NCI-H774 (cell line): ENCODE results near the gene EFHC1.
"Not testable (repeated sequence)": the region's sequence is repeated elsewhere in the genome, so short reads cannot be mapped to it uniquely, and the experiment has no call there.

Experiments
- DNase-seq: peaks from one replicate; lab custom pipeline; 2025; lab: John Stamatoyannopoulos, UW

EFHC1 gene

DNA sequence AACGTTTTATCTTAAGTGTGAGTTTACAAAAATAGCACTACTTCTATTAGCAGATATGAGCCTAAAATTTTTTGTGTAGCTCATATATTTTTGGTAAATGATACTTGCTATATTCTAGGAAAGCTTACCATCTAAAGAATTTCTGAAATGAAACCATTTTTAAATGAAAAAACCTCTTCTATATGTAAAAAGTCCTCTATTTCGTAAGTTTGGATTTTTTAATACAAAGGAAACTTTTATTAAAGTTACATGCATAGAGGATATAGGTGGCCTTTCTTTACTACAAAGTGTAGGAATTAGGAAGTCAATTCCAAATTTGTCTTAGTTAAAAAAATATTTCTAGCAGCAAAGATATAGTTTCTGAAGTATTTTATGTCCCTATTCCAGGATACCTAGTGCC, 18.8 kb downstream of the EFHC1 start:
- no peak for DNase-seq

DNA sequence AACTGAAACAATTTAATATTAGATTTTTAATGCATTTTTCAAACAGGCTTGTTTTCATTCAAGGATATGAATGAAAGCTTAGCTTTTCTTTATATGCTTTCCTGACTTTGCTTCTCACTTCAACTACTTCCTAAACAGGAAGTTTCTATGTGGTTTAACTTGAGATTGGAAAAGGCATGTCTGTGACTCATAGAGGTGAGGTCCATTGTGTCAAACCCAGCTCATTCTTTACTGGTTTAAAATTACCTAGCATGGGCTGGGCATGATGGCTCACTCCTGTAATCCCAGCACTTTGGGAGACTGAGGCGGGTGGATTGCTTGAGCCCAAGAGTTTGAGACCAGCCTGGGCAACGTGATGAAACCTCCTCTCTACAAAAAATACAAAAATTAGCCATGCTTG, 34.4 kb downstream of the EFHC1 start:
- DNase-seq: no peak

DNA sequence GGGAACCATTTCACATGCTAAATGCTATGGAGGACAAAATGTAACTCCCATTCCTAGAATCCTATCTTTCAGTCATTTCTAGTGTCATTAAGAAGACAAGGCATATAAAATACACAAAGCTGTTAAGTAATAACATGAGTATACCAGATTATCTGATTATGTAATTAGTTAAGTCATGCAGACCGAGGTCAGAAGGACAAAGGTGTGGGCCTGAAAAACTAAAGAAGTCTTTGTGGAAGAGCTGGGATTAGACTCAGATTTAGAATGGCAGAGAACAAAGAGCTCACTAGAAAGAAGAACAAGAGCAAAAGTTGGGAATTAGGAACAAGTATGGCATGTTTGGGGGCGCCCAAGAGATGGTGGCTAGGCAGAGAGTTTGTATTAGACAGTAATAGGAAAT, 37.0 kb downstream of the EFHC1 start:
- DNase-seq: no peak

DNA sequence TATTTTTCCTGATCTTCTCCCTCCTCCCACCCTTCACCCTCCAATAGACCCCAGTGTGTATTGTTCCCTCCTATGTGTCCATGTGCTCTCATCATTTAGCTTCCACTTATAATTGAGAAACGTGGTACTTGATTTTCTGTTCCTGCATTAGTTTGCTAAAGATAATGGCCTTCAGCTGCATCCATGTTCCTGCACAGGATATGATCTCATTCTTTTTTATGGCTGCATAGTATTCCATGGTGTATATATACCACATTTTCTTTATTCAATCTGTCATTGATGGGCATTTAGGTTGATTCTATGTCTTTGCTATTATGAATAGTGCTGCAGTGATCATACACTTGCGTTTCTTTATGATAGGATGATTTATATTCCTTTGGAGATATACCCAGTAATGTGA, 41.1 kb downstream of the EFHC1 start:
- not testable (repeated sequence) for DNase-seq

DNA sequence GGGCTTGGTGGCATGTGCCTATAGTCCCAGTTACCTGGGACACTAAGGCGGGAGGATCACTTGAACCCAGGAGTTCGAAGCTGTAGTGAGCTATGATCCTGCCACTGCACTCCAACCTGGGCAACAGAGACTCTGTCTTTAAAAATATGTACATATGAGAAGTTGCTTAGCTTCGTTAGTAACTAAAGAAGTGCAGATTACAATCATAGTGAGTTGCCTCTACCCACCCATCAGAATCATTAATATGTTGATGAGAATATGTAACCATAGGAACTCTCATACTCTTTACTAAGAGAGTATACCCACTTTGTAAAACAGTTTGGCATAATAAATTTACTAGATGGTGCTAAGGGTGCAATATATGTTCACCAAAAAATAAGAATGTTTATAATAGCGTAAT, 54.0 kb downstream of the EFHC1 start:
- no peak for DNase-seq

DNA sequence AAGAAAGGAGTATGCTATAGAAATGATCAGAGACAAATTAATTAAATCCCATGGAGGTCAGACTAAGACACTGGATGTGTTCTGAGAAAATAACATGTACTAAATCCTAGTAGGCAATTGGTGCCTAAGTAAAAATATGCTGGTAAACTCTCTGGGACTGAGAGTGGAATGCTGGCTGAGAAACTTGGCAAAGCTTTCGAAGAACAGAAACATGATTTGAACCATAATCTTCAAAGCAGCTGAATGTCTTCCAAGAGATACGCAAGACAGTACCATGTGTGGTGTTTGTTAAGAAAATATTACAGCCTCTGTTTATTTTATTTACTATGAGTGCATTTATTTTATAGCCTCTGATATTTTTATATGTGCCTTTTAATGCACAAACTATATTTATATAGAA, 55.2 kb downstream of the EFHC1 start:
- DNase-seq: no peak

DNA sequence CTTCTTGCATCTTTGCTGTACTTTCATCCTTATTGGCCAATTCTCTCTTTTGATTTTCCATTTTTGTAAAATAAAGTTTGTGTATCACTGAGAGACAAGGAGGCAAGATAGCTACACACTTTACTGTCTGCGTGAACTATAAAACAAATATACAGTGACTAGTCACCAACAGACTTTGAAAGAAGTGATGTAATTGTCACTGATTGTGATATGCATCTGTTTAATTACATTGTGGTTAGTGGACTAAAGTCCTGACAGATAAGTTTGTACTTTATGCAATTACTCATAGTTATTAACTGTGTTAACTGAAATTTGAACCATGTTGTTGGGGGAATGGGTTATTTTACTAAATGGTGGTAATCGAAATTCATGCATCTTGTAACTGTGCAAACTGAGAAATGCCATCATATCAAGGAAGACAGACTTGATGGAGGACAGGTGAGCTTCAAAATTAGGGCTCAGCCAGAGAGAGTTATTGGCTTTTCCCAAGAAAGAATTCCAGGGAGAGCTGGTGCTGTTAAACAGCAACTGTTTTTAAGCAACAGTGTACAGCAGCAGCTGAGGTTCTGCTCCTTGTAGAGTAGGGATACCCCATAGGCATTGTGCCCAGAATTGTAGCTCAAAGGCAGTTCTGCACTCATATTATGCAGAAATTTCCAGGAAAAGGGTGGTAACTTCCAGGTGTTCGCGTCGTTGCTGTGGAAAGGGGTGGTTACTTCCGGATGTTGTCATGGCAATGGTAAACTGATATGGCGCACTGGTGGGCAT, 62.9 kb downstream of the EFHC1 start:
- no peak for DNase-seq

DNA sequence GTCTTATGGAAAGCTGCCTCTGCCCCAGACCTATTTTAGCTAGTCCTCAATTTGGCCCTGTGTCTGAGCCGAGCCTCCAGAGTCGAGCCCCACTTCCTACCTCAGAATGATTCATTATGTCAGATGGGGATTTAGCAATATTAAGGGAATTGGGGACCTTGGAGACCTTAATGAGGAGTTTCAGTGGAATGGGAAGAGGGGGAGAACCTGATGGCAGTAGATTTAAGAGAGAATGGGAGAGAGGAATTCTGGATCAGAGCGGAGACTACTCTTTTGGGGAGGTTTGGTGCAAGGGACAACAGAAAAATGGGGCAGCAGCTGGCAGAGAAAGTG, 63.5 kb downstream of the EFHC1 start:
- DNase-seq: no peak

DNA sequence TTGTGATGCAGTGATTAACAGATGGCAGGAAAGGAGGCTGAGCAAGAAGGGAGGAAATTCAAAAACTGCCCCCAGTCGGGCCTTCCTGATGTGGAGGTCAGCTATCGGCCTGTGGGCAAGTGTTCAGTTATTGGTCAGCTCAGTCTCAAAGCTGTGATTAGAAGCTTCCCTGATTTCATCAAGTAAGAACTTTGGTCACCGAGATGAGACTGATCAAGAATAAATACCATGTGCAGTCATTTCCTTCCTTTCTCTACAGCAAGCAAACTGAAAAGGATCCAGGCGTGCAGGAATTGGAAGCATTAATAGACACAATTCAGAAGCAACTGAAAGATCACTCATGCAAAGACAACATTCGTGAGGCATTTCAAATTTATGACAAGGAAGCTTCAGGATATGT, 69.7 kb downstream of the EFHC1 start:
- no peak for DNase-seq

DNA sequence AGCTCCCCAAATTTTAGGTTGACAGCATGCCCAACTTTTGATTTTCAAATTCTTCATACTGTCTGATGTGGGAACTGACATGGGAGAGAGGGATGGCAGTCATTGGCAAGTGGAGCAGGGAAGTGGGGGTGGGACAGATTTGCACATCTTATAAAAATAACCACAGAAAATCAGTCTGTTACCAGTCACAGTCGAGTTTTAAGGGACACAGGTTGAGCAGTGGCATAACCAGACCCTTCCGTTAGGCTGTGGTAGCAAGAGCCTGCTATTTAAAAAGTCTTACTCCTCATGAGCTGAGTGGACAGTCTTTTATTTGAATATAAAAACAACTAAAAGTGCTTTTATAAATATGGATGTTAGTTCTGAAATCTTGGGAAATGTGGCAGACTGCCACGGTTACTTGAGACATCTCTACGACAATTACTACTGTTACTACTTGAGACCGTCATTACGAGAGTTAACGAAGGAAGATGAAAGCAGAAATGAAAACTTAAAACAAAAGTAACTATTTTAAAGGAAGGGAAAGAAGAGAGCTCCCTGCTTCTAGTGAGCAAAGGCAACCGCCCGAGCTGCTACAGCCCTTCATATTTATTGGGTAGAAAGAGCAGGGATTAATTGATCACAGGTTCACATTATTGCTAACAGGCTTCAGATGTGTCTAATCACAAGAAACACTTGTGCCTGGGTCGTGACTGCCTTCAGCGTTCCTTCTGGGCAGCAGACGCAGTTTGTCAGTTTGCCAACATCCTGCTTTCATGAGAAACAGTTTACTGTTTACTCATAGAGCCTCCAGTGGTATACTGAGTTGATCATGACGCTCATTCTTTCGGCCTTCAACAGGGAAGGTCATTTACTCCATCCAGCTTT, 71.3 kb downstream of the EFHC1 start:
- DNase-seq: no peak

DNA sequence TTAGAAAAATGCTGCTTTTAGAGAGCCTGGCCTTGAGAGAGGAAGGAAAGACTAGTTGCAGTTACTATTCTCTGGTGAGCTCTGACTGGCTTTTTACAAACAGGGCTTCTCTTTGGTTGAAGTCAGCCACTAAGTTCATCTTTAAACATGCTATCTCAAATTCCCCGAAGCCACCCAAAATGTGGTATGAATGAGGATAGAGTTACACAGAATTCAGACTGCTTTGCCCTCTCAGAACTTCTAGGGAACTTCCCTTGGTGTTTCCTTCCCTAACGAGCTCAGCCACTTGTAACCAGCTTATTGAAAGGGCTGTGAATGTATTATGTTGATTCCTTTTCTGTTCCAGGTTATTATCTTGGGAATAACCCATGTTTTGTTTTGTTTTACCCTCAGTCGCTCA, 73.5 kb downstream of the EFHC1 start:
- DNase-seq: no peak

DNA sequence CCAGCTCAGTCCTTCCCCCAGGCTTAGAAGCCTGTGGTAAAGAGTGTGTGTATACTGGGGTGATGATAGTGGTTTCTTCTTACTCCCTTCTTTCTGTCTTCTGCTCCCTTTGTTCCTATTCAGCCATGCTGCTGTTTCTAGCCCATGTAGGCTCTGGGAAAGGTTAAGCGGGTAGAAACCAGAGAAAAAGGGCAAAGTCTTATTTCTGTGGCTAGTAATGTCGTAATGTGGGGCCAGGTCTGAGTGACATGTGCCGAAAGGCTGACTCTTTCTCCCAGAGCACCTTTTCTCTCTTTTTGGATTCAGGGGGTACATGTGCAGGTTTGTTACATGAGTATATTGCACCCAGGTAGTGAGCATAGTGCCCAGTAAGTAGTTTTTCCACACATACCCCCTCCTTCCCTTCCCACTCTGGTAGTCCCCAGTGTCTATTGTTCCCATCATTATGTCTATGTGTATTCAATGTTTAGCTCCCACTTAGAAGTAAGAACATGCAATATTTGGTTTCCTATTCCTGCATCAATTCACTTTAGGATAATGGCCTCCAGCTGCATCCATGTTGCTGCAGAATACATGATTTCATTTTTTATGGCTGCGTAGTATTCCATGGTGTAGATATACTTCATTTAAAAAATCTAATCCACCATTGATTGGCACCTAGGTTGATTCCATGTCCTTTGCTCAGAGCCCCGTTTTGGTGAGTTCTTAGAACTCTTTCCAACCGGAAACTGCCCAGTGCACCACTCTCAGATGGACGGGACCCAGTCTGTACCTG, 74.3 kb downstream of the EFHC1 start:
- no peak for DNase-seq

DNA sequence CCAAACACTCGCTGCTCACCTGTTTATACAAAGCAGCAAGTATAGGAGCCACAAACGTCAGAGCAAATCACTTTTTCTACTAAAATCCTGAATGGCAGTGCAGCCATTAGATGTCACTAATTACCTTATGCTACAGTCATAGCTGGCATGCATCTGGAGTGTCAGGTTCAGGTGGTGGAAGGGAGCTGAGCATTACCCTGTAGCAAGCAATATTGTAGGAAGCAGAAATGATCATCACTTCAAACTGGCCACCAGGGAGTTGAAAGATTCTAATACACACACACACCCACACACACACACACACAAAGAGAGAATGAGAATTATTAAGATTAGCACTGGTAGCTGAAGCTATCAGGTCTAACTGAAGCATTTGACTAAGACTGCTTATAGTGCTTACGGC, 75.8 kb downstream of the EFHC1 start:
- peak; percentile 6 for DNase-seq

DNA sequence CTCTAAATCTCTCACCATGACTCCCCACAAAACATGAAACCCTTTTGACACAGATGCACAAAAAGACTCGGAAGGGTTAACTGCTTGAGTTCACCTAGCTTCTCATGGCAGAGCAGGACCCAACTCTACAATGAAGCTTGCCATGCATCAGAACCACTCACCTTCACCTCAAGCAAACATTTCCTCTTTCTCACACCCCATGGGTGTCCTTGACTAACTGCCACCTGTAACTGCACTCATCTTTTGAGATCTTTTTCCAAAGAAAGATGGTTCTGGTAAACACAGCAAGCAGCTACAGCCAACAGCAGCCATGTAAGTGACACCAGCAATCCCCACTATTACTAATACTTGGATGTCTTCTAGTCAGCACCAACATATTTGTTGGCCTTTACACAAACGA, 76.5 kb downstream of the EFHC1 start:
- no peak for DNase-seq

DNA sequence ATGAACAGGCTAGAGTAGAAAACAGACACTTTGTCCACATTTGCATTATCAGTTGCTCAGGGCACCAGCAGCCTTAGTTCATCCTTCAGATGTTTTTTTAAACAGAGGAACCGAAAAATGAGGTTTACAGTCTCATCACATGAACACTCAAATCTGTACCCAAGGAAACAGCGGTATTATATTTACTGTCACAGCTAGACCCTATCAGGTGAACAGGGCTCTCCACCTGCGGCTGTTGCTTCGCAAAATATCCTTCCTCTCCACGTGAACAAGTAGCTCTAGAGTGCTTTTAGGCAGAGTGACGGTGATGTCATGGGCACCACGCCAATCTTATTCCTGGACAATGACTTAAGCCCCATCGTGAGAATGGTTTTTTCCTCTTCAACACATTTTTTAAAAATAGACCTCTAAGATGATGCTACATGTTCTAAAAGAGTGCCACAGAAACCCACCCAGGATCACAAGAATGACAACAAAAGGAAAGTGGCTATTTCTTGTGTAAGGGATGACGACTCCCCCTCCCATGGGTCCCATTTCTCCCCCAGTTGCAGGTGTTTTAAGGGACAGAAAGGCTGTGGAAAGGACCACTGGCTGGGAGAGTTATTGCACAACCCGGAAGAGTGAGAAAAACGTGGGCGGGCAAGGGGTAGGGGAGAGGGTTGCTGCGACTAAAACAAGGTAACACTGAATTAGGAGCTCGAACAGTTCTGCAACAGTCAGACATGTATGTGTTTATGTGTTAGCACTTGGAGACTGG, 77.7 kb downstream of the EFHC1 start:
- DNase-seq: peak; percentile 33

DNA sequence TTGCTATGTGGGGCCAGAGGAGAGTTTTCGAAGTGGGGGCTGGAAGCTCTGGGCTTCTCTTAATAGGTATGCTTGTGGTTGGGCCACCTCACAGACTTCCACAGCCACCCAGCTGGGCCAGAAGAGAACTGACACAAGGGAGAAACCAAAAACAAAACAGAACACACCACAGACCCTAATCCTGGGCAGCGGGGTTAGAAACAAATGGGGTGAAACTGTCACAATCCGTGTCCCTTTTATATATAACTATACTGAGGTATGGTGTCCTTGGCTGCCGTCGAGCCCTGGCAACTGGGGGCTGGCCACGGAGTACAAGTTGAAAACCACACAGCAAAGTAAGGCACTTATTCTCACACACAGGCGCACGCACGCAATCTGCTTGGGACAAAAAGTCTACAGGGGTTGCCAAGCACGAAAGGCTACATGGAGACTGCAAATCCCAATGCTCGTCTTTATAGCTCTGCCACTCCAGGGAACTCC, 78.4 kb downstream of the EFHC1 start:
- DNase-seq: no peak

DNA sequence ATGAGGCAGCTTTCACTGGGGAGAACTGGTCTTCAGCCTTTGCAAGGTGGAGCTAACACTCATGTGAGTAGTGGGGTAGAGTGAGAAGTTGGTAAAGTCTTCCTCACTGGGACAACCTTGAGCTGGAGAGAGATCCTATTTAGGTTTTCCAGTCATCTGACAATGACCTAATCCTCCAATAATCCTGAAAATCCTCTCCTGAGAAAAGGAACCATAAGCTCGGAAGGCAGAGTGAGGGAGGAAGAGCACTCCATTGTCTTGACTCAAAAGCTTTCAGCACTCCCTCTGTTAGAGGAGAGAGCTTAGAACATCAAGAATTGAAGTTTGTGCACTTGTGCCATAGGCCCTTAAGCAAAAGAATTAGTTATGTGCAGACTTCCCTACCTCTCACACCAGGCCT, 78.9 kb downstream of the EFHC1 start:
- no peak for DNase-seq

DNA sequence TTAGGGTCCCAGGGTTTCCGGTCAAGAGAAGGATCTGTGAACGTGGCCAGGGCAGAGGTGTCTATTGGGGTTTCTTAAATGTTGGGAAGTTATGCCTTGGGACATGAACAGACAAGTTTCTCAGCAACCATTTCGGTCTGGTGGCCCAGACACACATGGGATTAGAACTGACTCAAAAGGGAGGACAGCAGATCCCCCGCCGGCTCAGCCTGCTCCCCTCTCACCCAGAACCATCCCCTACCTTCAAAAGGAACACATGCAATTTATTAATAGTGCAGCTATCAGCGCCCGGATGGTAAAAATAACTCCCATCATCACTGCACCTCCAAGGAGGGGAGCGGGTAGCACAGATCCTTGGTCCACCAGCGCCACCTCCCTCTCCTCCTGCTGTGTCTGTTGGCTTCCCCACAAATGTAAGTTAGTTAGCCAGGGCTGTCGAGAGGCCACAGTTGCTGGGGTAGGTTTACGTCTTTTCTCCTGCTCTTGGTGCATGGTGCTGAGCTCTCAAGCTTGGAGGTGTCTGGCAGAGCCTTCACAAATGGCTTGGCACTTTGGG, 79.6 kb downstream of the EFHC1 start:
- DNase-seq: no peak

DNA sequence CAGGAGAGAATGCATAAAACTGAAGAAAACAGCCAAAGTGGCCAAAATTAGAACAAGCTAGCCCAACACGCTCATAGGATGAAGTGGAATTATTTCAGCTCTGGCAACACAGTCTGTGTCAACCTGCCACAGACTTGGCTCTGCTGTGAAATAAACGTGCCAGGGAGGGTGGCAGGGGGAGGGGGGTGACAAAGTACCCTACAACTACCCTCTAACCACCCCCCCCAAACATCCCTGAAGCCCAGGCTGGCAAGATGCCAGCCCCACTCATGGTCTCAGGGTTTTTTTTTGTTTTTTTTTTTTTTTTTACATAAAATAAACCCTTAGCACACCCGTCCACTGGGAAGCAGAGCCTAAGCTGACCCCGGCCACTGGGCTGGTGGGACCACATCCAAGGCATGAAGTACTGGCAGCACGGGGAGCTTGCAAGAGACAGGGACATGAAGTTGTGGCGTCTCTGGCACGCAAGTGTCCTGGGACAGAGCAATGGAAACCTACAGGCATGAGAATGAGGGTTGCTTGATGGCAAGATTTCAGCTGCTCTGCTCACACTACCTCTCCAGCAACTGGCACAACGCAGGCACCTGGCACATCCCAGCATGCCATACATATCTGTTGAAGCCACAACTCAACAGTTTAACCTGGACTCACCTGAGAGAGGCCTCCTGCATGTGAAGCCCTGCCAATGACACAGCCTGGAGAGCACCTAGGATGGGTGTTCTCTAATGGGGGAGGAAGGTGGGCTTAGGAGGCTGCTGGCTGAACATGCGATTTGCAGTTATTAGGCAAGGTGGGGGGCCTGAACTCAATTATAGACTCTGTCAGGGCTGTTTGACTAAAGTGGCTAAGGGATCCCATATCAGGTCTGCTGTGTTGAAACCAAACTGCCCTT, 80.3 kb downstream of the EFHC1 start:
- DNase-seq: no peak

DNA sequence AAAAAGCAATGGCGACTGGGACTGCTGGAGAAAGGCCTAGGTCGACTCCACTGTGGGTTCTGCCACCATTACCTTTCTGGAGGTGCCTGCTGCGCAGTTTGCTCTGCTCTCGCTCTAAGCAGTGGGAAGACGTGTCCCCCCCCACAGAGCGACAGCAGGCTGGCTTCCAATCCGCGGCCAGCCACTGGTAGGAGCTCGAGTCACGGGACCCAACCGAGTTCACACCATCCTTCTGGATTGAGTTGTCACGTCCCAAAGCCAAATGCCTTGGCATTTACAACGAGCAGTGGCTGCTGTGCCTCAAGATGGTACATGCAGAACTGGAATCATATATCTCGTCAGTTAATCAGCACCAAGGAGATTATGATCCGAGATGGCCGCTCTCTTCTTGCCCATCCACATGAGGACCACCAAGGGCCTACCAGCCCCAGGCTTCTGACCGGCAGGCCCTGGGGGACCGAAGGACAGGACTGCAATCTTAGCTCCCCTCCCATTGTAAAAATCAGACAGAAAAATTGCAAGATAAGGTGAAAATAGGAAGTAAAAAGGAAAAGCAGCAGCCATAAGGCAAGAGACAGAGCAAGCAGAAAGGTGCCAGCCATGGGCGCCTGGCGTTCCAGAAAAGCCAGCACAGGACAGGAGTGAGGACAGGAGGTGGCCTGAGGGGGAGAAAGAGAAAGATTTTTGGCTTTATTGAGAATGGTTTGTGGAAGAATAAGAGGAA, 82.3 kb downstream of the EFHC1 start:
- no peak for DNase-seq
